RPMI8226 (cell line): ENCODE measurements around the gene ANKRD53.
"Not testable (repeated sequence)": the region's sequence is repeated elsewhere in the genome, so short reads cannot be mapped to it uniquely, and the experiment has no call there.

ENCODE experiments used
- DNase-seq: peaks from one replicate; pipeline ENCODE4 v3.0.0-alpha.2; 2015

Gene ANKRD53

GRCh38 chr2:71019989-71020388, 41.6 kb downstream of the ANKRD53 start:
- not testable (repeated sequence) for DNase-seq

DNA sequence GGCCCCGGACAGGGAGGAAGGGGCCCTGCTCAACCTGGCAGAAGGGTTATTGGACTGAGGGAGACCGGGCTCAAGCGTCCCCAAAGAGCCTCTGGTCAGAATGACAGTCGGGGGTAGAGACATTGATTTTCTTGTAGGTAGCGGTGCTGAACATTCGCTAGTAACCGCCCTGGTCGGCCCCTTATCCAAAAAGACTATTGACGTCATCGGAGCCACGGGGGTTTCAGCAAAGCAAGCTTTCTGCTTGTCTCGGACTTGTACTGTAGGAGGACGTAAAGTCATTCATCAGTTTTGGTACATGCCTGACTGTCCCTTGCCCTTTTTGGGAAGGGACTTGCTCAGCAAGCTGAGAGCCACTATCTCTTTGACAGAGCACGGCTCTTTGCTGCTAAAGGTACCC, 43.0 kb downstream of the ANKRD53 start:
- not testable (repeated sequence) for DNase-seq

DNA sequence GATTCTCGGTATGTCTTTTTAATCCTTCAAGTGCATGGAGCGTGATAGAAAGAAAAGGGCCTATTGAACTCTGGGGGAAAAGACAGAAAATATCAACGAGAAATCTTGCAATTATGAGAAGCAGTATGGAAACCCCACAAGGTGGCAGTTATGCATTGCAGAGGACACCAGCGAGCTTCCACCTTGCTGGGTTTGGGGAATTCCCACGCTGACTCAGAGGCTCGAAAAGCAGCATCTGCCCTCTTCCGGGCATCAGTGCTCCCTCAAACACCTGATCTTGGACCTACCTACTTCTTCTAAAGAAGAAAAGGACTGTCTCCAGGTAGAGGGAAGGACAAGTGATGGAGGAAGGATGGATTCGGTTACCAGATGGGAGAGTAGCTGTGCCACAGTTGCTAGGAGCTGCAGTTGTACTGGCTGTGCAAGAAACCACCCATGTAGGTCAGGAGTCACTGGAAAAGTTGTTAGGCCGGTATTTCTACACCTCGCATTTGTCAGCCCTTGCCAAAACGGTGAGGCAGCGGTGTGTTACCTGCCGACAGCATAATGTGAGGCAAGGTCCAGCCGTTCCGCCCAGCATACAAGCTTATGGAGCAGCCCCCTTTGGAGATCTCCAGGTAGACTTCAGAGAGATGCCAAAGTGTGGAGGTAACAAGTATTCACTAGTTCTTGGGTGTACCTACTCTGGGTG, 45.3 kb downstream of the ANKRD53 start:
- DNase-seq = peak; percentile 54
